HUDEP-2 (cell line): ENCODE measurements around the gene DTL.
A peak's percentile ranks its signal among the peaks of the same experiment; 100 is the strongest.

Source experiments
- DNase-seq, 76 experiments: peaks; one replicate each; lab custom pipeline; 2025; ENCODE audit not compliant: unreplicated experiment in 76 of 76; lab: John Stamatoyannopoulos, UW

The DTL gene

GRCh38 chr1:212121779-212122178 lies 86.2 kb downstream of the DTL start:
- peak in 19 of 76 experiments; percentile 5 to 56 (median 30) for DNase-seq

- DNase-seq, result peak in 2 of 76 experiments; percentile 12 to 16
Observed at GRCh38 chr1:212124690-212125582, 89.4 kb downstream of the DTL start.

GRCh38 chr1:212125654-212126053 lies 90.1 kb downstream of the DTL start:
- peak in 2 of 76 experiments; percentile 4 to 7 for DNase-seq

GRCh38 chr1:212127221-212127620 lies 91.7 kb downstream of the DTL start:
- DNase-seq, result no peak

GRCh38 chr1:212129781-212130180 lies 94.2 kb downstream of the DTL start:
- DNase-seq, result no peak

- peak in 1 of 76 experiments; percentile 11 for DNase-seq
Observed at GRCh38 chr1:212132025-212132424, 96.5 kb downstream of the DTL start.

- DNase-seq, result no peak
Observed at GRCh38 chr1:212133319-212133718, 97.8 kb downstream of the DTL start.

- no peak for DNase-seq
Observed at GRCh38 chr1:212135166-212135565, 99.6 kb downstream of the DTL start.

- DNase-seq, result no peak
Observed at GRCh38 chr1:212137854-212138253, 102.3 kb downstream of the DTL start.

GRCh38 chr1:212138457-212138856 lies 102.9 kb downstream of the DTL start:
- no peak for DNase-seq

- peak in 3 of 76 experiments; percentile 8 to 20 (median 17) for DNase-seq
Observed at GRCh38 chr1:212139526-212140135, 104.1 kb downstream of the DTL start.

- DNase-seq, result peak in 47 of 76 experiments; percentile 9 to 68 (median 32)
Observed at GRCh38 chr1:212141404-212141803, 105.9 kb downstream of the DTL start.

- no peak for DNase-seq
Observed at GRCh38 chr1:212142883-212143530, 107.5 kb downstream of the DTL start.

GRCh38 chr1:212147581-212148033 lies 112.1 kb downstream of the DTL start:
- no peak for DNase-seq

- no peak for DNase-seq
Observed at GRCh38 chr1:212149566-212149965, 114.0 kb downstream of the DTL start.

GRCh38 chr1:212152308-212152693 lies 116.8 kb downstream of the DTL start:
- DNase-seq, result peak in 71 of 76 experiments; percentile 15 to 88 (median 60)

- DNase-seq, result no peak
Observed at GRCh38 chr1:212152869-212153268, 117.3 kb downstream of the DTL start.

GRCh38 chr1:212153635-212154034 lies 118.1 kb downstream of the DTL start:
- DNase-seq, result no peak
